Mucosa of stomach (tissue), 1 donor: ENCODE data around the gene CACNA2D2.
"Not testable (repeated sequence)": the region's sequence is repeated elsewhere in the genome, so short reads cannot be mapped to it uniquely, and the experiment has no call there.

ENCODE experiments used
- H3K27me3 ChIP-seq: one replicate; pipeline ENCODE4 v1.7.0; 2013; ENCODE audit warnings: mild to moderate bottlenecking, low read length; ENCODE audit not compliant: control insufficient read depth, insufficient read depth
- H3K36me3 ChIP-seq: one replicate; pipeline ENCODE4 v1.7.0; 2013; ENCODE audit warnings: low read length; ENCODE audit not compliant: control insufficient read depth, insufficient read depth
- H3K4me1 ChIP-seq: one replicate; pipeline ENCODE4 v1.7.0; 2013; ENCODE audit warnings: mild to moderate bottlenecking, low read length; ENCODE audit not compliant: control insufficient read depth, insufficient read depth
- H3K4me3 ChIP-seq: one replicate; pipeline ENCODE4 v1.7.0; 2013; ENCODE audit warnings: low read length
- H3K9ac ChIP-seq: one replicate; pipeline ENCODE4 v1.7.0; 2013; ENCODE audit warnings: mild to moderate bottlenecking, low read length, moderate library complexity
- H3K9me3 ChIP-seq: one replicate; pipeline ENCODE4 v1.7.0; 2013; ENCODE audit warnings: mild to moderate bottlenecking, low read length, moderate library complexity; ENCODE audit not compliant: control insufficient read depth
- donor health status: Pancreatic carcinoma.

Gene CACNA2D2

DNA sequence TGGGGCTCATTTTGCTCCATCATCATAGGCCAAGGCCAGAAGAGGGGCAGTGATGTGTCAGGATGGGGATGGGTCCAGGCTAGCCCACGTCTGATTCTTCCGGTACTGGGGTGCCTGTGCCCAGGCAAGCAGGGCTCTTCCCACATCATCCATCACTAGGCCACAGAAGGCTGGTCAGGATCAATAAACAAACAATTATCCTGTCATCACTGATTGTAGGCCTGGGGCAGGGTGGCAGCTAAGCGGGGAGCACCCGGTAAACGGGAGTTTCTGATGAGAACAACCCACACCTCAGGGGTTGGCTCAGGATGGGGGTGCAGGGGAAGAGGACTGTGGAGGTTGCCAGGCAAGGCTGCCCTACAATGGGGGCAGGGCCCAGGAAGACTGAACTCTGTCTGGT, 18.1 kb upstream of the CACNA2D2 start:
- H3K27me3 ChIP-seq: peaks cover 17% of the 10 kb centered on the region

DNA sequence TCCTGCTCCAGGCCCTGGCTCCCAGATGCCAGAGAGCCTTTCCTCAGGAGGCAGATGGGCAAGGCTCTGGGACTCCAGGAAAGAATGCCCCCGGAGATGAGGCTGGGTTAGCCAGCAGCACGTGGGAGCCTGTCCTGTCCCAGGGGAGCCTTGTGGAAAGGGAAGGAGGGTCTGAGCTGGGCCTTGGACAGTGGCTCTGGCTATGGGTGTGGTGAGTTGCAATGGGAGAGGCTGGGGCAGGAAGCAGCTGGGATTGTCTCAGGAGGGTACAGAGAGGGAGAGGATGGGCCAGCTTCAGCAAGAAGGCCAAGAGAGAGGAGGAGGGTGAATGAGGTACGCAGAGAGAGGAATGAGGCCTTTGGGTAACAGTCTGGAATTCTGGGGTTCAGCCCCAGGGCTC, 17.4 kb upstream of the CACNA2D2 start:
- no peak overlapping the region for H3K9ac ChIP-seq
- no peak overlapping the region for H3K4me3 ChIP-seq
- peaks cover 17% of the 10 kb centered on the region for H3K27me3 ChIP-seq
- no peaks in the 10 kb centered on the region for H3K9me3 ChIP-seq
- no peaks in the 10 kb centered on the region for H3K4me1 ChIP-seq
- H3K36me3 ChIP-seq: no peaks in the 10 kb centered on the region

More for the DNA sequence above, 18.1 kb upstream of the CACNA2D2 start:
- no peak overlapping the region for H3K4me3 ChIP-seq
- H3K9me3 ChIP-seq: no peaks in the 10 kb centered on the region
- H3K36me3 ChIP-seq: no peaks in the 10 kb centered on the region
- H3K4me1 ChIP-seq: no peaks in the 10 kb centered on the region
- H3K9ac ChIP-seq: no peak overlapping the region

DNA sequence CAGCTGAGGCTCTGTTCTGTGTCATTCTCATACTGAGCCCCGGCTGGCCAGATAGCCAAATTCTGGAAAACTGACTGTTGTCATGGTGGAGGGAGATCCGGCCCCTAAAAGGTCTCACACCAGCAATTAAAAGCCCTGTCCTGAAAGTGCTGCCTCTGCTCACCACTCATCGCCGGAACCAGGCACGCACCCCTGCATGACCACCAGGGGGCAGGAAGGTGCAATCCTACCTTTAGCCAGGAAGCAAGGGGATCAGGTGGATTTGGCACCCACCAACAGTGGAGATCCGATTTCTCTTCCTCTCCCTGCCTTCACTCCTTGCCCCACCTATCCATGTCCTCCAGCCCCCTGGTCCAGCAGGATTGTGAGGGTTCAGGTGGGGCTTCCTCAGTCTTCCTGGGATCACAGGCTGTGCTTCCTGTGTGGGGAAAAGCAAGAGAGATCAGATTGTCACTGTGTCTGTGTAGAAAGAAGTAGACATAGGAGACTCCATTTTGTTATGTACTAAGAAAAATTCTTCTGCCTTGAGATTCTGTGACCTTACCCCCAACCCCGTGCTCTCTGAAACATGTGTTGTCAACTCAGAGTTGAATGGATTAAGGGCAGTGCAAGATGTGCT, 16.1 kb upstream of the CACNA2D2 start:
- Histone ChIP-seq H3K9ac (no peak overlapping the region), H3K27me3 (peaks cover 17% of the 10 kb centered on the region), H3K4me3 (no peak overlapping the region), H3K4me1 (no peaks in the 10 kb centered on the region), H3K36me3 (no peaks in the 10 kb centered on the region), H3K9me3 (no peaks in the 10 kb centered on the region)

DNA sequence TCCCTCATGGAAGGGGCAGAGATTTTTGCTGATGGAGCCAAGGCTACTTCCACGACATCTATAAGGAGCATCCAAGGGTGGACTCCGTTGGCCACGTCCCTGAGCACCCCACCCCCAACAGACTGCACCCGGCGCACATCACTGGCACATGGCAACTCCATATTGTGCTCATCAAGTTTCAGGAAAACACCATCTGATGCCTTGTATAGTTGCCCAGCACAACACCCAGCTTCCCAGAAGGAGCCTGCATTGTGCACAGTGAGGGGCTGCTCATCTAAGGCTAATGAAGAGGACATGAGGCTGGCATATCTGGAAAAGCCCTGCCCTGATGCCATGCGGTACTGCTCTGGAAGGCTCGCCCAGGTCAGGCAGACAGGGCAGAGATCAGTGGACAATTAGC, 15.0 kb upstream of the CACNA2D2 start:
- Histone ChIP-seq H3K9me3 (no peaks in the 10 kb centered on the region), H3K36me3 (no peaks in the 10 kb centered on the region), H3K27me3 (peaks cover 17% of the 10 kb centered on the region), H3K4me3 (no peak overlapping the region), H3K4me1 (no peaks in the 10 kb centered on the region), H3K9ac (no peak overlapping the region)

DNA sequence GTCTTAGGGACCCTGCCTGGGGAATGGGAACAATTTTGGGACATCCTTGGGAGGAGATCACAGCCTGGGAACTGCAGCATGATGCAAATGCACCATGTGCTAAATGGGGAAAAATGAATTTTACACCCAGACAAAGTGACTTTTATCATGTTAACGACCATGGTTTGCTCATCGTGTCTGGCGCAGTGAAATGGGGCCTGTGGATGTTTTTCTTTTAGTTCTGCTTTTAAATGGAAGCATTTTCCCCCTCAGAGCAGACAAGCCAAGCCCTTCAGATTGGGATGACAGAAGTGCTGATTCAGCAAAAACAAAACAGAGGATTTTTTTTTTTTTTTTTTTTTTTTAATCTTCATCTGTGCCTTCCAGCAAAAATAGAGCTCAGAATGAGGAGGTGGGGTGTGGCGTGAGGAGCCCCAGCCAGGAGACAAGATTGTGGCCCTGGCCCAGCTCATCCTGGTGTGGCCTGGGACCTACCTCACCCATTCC, 14.3 kb upstream of the CACNA2D2 start:
- H3K4me3 ChIP-seq: no peak overlapping the region
- H3K36me3 ChIP-seq: no peaks in the 10 kb centered on the region
- no peaks in the 10 kb centered on the region for H3K4me1 ChIP-seq
- no peaks in the 10 kb centered on the region for H3K9me3 ChIP-seq
- H3K9ac ChIP-seq: no peak overlapping the region
- H3K27me3 ChIP-seq: peaks cover 17% of the 10 kb centered on the region

DNA sequence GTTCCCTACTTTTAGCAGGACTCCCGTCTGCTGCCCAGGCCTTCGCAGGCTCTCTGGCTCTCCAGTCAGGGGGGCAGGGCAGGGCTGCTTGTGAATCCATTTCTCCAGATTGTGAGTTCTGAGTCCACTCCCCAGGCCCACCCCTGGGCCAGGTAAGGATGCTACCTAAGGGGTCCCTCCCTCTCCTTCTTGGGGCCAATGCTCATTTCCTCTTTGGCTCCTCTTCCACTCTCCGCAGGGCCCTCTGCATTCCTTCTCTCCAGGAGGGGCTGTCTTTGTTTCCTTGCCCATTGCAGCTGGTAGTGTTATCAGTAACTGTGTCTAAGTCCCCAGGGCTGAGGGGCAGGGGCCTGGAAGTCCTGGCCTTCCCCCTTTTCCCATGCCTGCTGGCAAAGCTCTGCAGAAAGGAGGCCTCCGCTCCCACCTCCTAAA, 13.0 kb upstream of the CACNA2D2 start:
- H3K9me3 ChIP-seq: no peaks in the 10 kb centered on the region
- peaks cover 15% of the 10 kb centered on the region for H3K27me3 ChIP-seq
- H3K4me1 ChIP-seq: no peaks in the 10 kb centered on the region
- no peak overlapping the region for H3K4me3 ChIP-seq
- H3K9ac ChIP-seq: no peak overlapping the region
- no peaks in the 10 kb centered on the region for H3K36me3 ChIP-seq

DNA sequence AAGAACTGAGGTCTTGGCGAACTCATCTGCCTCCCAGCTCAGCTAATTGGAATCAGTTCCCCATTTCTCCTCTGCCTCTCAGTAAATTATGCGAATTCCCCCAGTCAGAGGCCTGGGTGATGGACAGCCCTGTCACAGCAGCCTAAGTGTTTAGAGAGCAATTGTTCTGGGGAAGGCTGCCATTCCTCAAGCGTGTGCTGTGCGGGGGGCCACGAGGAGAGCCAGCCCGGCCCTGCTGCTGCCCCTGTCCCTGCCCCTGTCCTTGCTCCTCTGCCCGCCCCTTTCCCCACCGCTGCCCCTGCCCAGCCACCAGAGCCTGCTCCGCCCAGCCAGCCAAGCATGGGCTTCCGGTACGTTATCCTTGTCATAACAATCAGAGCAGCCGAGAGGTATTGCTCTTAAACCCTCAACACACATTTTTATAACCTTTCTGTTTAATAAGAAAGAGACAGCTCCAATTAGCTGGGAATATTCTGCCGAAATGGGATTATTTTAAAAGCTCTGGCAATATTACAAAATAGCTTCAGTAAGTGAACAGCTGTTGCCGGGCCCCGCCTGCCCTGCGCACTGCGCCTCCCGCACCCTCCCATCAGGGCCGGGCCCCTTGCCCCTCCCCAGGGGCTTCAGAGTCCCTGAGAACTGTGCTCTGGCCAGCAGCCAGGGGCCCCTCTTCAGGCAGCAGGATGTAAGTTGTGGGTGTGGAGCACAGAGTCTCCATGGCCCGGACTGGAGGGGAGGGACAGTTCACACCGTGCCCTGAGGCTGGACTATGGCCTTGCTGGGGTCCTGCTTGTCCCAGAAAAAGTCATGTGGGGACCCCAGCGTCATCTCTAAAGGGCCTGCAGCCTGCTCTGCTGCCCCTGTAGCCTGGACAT, 12.4 kb upstream of the CACNA2D2 start:
- H3K9me3 ChIP-seq: no peaks in the 10 kb centered on the region
- H3K27me3 ChIP-seq: peaks cover 13% of the 10 kb centered on the region
- no peaks in the 10 kb centered on the region for H3K36me3 ChIP-seq
- H3K9ac ChIP-seq: no peak overlapping the region
- H3K4me1 ChIP-seq: no peaks in the 10 kb centered on the region
- H3K4me3 ChIP-seq: no peak overlapping the region

DNA sequence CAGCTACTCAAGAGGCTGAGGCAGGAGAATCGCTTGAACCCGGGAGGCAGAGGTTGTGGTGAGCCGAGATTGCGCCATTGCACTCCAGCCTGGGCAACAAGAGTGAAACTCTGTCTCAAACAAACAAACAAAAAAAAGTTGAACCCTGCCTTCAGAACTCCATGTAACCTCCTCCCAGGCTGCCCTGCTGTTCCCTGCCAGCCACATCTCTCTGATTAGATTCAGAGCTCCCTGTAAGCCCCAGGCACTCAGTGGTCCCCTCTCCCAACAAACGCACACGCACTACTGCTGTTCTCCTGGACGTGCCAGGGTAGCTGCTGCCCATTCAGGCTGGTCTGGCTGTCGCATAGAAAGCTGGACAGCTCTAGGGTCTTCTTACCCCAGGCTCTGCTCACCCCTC, 9.5 kb upstream of the CACNA2D2 start:
- not testable (repeated sequence) for H3K27me3 ChIP-seq, H3K9ac ChIP-seq, H3K4me3 ChIP-seq, H3K9me3 ChIP-seq, H3K36me3 ChIP-seq, H3K4me1 ChIP-seq

DNA sequence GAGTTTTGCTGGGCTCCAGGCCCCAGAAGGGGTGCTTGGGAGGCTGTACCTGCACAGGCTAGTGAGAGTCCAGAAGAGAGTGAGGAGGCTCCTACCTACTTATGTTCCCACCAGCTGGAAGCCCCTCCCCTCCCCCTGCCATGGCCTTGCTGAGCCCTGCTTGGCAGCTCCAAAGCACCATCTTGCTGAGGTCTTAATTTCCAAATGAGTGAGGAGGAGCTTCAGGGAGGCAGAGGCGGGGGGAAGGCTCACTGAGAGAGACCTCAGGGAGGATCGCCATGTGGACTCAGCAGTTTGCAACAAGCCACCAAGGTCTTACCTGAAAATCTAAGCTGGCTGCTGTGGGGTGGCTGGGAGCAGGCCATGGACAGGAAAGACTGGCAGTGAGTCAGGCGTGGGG, 8.7 kb upstream of the CACNA2D2 start:
- Histone ChIP-seq H3K4me1 (no peaks in the 10 kb centered on the region), H3K36me3 (no peaks in the 10 kb centered on the region), H3K9me3 (no peaks in the 10 kb centered on the region), H3K4me3 (no peak overlapping the region), H3K9ac (no peak overlapping the region), H3K27me3 (peaks cover 2% of the 10 kb centered on the region)

DNA sequence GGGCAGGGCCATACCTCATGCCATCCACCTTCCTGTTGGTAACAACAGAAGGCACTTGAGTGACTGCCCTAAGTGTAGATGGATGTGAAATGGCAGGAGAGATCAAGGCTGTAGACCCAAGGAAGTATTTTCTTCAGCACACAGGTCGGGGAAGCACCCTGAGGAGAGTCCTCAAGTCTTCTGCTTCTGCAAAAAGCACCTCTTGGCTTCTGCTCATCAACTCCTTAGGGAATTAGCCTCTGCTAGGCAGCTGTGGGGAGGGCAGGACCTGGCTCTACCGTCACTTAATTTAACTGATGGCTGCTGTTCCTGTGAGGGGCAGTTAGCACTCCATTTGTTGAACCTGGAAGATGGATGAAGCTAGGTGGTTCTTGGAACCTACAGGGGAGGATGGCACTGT, 6.9 kb upstream of the CACNA2D2 start:
- Histone ChIP-seq H3K4me3 (no peak overlapping the region), H3K27me3 (peaks cover 2% of the 10 kb centered on the region), H3K9ac (no peak overlapping the region), H3K4me1 (no peaks in the 10 kb centered on the region), H3K9me3 (no peaks in the 10 kb centered on the region), H3K36me3 (no peaks in the 10 kb centered on the region)

DNA sequence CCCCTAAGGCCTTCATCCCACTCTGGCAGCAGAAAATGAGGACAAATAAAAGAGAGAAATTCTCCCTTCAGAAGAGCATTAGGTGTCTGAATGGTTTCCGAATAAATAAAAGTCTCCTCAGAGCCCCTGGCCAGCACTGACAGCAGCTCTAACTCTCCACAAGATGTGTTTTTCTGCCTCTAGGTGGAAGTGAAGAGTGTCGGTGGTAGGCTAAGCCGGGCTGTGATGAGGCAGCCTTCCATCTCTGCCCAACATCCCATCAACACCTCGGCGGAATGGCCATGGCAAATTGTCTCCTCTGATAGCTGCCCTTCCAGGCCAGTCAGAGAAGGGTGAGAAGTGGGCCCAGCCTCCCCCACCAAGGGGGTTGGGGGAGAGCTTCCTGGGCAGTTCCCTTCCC, 6.3 kb upstream of the CACNA2D2 start:
- H3K4me3 ChIP-seq: no peak overlapping the region
- no peak overlapping the region for H3K9ac ChIP-seq
- no peaks in the 10 kb centered on the region for H3K9me3 ChIP-seq
- peaks cover 6% of the 10 kb centered on the region for H3K27me3 ChIP-seq
- no peaks in the 10 kb centered on the region for H3K36me3 ChIP-seq
- no peaks in the 10 kb centered on the region for H3K4me1 ChIP-seq

DNA sequence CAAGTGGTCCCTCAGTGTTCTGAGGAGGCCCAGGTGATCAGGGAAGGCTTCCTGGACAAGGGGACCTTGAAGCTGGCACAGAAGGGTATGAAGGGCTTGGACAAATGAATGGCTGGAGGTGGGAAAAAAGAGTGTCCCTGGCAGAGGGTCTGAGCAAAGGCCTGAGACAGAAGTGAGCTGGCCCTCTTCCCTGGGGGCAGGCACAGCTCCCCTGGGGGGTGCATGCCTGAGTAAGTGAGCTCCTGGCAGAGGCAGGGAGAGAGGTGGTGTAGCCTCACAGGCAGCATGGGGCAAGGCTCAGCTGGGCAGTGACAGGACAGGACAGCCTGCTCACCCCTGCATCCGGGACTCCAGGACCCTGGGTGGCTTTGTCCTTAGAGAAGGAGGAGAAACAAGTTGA, 5.4 kb upstream of the CACNA2D2 start:
- H3K9me3 ChIP-seq: no peaks in the 10 kb centered on the region
- no peak overlapping the region for H3K9ac ChIP-seq
- no peak overlapping the region for H3K4me3 ChIP-seq
- H3K4me1 ChIP-seq: no peaks in the 10 kb centered on the region
- H3K36me3 ChIP-seq: no peaks in the 10 kb centered on the region
- H3K27me3 ChIP-seq: peaks cover 12% of the 10 kb centered on the region
